ENCODE measurements around the gene CLEC10A.

CLEC10A gene

DNA sequence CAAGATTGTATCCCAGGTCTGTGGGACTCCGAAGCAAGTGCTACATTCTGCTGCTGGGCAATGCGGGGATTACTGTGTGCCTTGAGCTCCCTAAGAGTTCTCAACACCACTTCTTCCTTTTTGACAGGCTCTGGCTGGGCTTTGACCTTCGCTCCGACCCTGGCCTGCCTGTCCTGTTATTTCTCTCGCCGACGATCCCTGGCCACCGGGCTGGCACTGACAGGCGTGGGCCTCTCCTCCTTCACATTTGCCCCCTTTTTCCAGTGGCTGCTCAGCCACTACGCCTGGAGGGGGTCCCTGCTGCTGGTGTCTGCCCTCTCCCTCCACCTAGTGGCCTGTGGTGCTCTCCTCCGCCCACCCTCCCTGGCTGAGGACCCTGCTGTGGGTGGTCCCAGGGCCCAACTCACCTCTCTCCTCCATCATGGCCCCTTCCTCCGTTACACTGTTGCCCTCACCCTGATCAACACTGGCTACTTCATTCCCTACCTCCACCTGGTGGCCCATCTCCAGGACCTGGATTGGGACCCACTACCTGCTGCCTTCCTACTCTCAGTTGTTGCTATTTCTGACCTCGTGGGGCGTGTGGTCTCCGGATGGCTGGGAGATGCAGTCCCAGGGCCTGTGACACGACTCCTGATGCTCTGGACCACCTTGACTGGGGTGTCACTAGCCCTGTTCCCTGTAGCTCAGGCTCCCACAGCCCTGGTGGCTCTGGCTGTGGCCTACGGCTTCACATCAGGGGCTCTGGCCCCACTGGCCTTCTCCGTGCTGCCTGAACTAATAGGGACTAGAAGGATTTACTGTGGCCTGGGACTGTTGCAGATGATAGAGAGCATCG, 41.8 kb downstream of the CLEC10A start:
- no peak for DNase-seq (ENCODE audit: low spot score)

GRCh38 chr17:7035591-7036368, 44.3 kb downstream of the CLEC10A start, which contains the start of gene SLC16A13:
Gene SLC16A13, plus strand, starts transcription at chr17:7036015. Its CDS starts 368 bp downstream, at chr17:7036383.
- DNase-seq (ENCODE audit: low spot score) = peak; percentile 52

GRCh38 chr17:7034955-7035590, 45.0 kb downstream of the CLEC10A start:
- no peak for DNase-seq (ENCODE audit: low spot score)

DNA sequence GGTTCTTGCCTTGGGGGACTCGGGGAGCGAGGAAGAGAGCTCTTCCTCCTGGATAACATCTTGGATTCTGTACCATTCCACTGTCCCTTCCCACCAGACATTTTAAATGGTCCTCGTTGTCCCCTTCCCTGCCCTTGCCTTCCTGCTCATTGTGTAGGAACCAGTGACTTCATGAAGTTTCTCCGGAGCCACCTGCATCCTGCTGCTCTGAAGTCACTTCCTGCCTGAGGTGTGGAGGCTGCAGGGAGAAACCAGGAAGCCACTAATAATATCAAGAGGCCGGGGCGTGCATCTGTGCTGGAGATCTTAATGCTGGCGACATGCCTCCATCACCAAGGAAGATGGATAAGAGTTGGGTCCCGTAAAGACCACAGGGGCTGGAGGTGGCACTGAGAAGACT, 50.4 kb downstream of the CLEC10A start:
- DNase-seq (ENCODE audit: low spot score) = no peak

DNA sequence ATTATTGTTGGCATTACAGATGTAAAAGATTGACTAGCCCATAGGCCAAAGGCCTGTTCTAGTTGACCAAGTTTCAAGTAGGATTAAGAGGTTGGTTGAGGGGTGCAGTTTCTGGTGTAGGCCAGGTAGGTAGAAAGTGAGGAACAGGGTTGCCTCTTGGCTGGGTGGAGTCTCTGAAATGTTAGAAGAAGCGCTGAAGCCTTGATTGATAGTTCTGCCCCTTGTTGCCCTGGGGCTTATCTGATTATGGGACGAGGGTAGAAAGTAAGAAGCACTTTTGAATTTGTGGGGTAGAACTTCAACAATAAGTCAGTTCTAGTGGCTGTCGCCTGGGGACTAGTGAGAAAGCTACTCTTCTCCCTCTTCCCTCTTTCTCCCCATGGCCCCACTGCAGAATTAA, 51.0 kb downstream of the CLEC10A start:
- DNase-seq (ENCODE audit: low spot score) = no peak

DNA sequence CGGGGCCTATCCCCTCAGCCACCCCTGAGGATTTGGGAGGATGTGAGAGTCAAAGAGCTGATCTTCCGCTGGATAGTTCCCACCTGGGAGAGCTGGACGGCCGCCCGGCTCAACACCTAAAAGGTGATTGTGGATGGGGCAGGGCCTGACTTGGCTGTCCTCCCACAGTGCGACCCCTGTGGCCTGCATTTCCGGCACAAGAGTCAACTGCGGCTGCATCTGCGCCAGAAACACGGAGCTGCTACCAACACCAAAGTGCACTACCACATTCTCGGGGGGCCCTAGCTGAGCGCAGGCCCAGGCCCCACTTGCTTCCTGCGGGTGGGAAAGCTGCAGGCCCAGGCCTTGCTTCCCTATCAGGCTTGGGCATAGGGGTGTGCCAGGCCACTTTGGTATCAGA, 52.7 kb downstream of the CLEC10A start:
- DNase-seq (ENCODE audit: low spot score) = no peak

DNA sequence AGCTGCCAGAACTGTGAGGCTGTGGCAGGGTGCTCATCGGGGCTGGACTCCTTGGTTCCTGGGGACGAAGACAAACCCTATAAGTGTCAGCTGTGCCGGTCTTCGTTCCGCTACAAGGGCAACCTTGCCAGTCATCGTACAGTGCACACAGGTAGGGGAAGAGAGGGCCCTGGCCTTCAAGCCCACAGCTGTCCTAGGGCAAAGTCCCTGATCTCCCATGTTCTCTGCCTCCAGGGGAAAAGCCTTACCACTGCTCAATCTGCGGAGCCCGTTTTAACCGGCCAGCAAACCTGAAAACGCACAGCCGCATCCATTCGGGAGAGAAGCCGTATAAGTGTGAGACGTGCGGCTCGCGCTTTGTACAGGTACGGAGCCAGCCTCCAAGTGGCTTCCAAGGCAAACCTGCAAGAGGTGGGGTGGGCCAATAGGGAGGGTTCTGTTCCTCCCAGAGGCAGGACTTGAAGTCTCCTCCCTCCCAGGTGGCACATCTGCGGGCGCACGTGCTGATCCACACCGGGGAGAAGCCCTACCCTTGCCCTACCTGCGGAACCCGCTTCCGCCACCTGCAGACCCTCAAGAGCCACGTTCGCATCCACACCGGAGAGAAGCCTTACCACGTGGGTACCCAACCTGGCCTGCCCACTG, 53.5 kb downstream of the CLEC10A start:
- DNase-seq (ENCODE audit: low spot score) = no peak

DNA sequence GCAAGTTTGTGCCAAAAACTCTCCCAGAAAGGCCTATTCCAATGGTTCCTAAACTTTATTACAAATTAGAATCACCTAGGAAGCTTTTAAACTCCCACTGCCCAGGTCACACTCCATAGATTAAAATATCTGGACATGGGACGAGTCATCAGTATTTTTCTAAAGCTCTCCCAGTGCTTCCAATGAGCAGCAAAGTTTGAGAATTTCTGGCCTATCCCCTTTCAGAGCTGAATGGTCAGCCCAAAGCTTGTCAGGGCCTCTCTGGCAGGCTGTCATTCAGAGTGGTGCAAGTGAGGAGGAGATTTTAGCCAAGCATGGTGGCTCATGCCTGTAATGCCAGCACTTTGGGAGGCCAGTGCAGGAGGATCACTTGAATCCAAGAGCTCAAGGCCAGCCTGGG, 54.8 kb downstream of the CLEC10A start:
- DNase-seq (ENCODE audit: low spot score) = no peak

All from D341Med (cell line).